ENCODE data around the gene ADGRD2.
"Not testable (repeated sequence)": the region's sequence is repeated elsewhere in the genome, so short reads cannot be mapped to it uniquely, and the experiment has no call there.

The ADGRD2 gene

GRCh38 chr9:124423591-124423990 lies 26.7 kb upstream of the ADGRD2 start:
- no peak overlapping the region for H3K14ac ChIP-seq (ENCODE audit: low read length in 2 of 2)
- no peak overlapping the region for H2BK120ac ChIP-seq (ENCODE audit: low read depth, low read length)
- H3K18ac ChIP-seq (ENCODE audit: low read depth in 1 of 2, low read length in 2 of 2) = no peak overlapping the region
- H2AFZ ChIP-seq (ENCODE audit: low read depth, low read length) = no peak overlapping the region
- H4K91ac ChIP-seq (ENCODE audit: low read length) = no peak overlapping the region
- no peaks in the 10 kb centered on the region for H3K79me1 ChIP-seq (replicated peaks; ENCODE audit: low read length, poor library complexity, severe bottlenecking)
- no peak for DNase-seq
- H3K36me3 ChIP-seq (ENCODE audit: control insufficient read depth in 1 of 2, insufficient read depth in 2 of 2, low read depth in 1 of 2, low read length in 2 of 2) = no peaks in the 10 kb centered on the region
- WGBS = 72% methylated on average over 11 of the region's 11 CpGs
- no peak overlapping the region for H3K9ac ChIP-seq (ENCODE audit: low read length)
- no peak overlapping the region for H2BK5ac ChIP-seq (ENCODE audit: low read depth, low read length, poor library complexity, severe bottlenecking)
- no peak overlapping the region for H3K23ac ChIP-seq (ENCODE audit: low read length in 2 of 2)
- H4K8ac ChIP-seq (ENCODE audit: low read length) = no peak overlapping the region
- H3K27ac ChIP-seq (ENCODE audit: low read length, poor library complexity, severe bottlenecking) = no peak overlapping the region
- no peak overlapping the region for H3K4me3 ChIP-seq (ENCODE audit: insufficient read depth in 1 of 2, low read depth in 1 of 2, low read length in 2 of 2)
- peaks cover 14 to 21% of the 10 kb centered on the region in 2 experiments for H3K27me3 ChIP-seq (ENCODE audit: control insufficient read depth in 1 of 2, insufficient read depth in 1 of 2, low read length in 2 of 2)
- no peak overlapping the region for H3K4me2 ChIP-seq (ENCODE audit: low read length, poor library complexity, severe bottlenecking)
- H2AK5ac ChIP-seq (ENCODE audit: low read length, severe bottlenecking) = no peak overlapping the region
- H3K9me3 ChIP-seq (ENCODE audit: control insufficient read depth, low read length) = no peaks in the 10 kb centered on the region
- no peak overlapping the region for H3K4ac ChIP-seq (ENCODE audit: low read depth in 1 of 2, low read length in 2 of 2)
- H2BK15ac ChIP-seq (ENCODE audit: low read depth, poor library complexity, severe bottlenecking) = no peak overlapping the region
- H3K4me1 ChIP-seq (ENCODE audit: control insufficient read depth, insufficient read depth, low read depth, low read length) = peaks cover 3% of the 10 kb centered on the region
- H2BK12ac ChIP-seq (ENCODE audit: low read length in 2 of 2) = no peak overlapping the region

GRCh38 chr9:124425733-124426132 lies 24.5 kb upstream of the ADGRD2 start:
- not testable (repeated sequence) for H3K36me3 ChIP-seq (ENCODE audit: control insufficient read depth in 1 of 2, insufficient read depth in 2 of 2, low read depth in 1 of 2, low read length in 2 of 2); H3K9ac ChIP-seq (ENCODE audit: low read length); H4K91ac ChIP-seq (ENCODE audit: low read length); H3K14ac ChIP-seq (ENCODE audit: low read length in 2 of 2); H2BK5ac ChIP-seq (ENCODE audit: low read depth, low read length, poor library complexity, severe bottlenecking); H3K4me3 ChIP-seq (ENCODE audit: insufficient read depth in 1 of 2, low read depth in 1 of 2, low read length in 2 of 2); H2BK15ac ChIP-seq (ENCODE audit: low read depth, poor library complexity, severe bottlenecking); H3K4me1 ChIP-seq (ENCODE audit: control insufficient read depth, insufficient read depth, low read depth, low read length); H4K8ac ChIP-seq (ENCODE audit: low read length); H3K9me3 ChIP-seq (ENCODE audit: control insufficient read depth, low read length); H3K27ac ChIP-seq (ENCODE audit: low read length, poor library complexity, severe bottlenecking); H3K23ac ChIP-seq (ENCODE audit: low read length in 2 of 2); H3K18ac ChIP-seq (ENCODE audit: low read depth in 1 of 2, low read length in 2 of 2); H3K79me1 ChIP-seq (replicated peaks; ENCODE audit: low read length, poor library complexity, severe bottlenecking); H3K4ac ChIP-seq (ENCODE audit: low read depth in 1 of 2, low read length in 2 of 2); H2BK120ac ChIP-seq (ENCODE audit: low read depth, low read length); H2AK5ac ChIP-seq (ENCODE audit: low read length, severe bottlenecking); H3K4me2 ChIP-seq (ENCODE audit: low read length, poor library complexity, severe bottlenecking); DNase-seq; H2AFZ ChIP-seq (ENCODE audit: low read depth, low read length); H2BK12ac ChIP-seq (ENCODE audit: low read length in 2 of 2)
- peaks cover 14 to 21% of the 10 kb centered on the region in 2 experiments for H3K27me3 ChIP-seq (ENCODE audit: control insufficient read depth in 1 of 2, insufficient read depth in 1 of 2, low read length in 2 of 2)
- WGBS = 95% methylated on average over 8 of the region's 12 CpGs

GRCh38 chr9:124426361-124426760 lies 23.9 kb upstream of the ADGRD2 start:
- Histone ChIP-seq H3K14ac (ENCODE audit: low read length in 2 of 2) (no peak overlapping the region), H4K91ac (ENCODE audit: low read length) (no peak overlapping the region), H3K4me2 (ENCODE audit: low read length, poor library complexity, severe bottlenecking) (no peak overlapping the region), H2BK15ac (ENCODE audit: low read depth, poor library complexity, severe bottlenecking) (no peak overlapping the region), H3K4me1 (ENCODE audit: control insufficient read depth, insufficient read depth, low read depth, low read length) (no peaks in the 10 kb centered on the region), H3K9ac (ENCODE audit: low read length) (no peak overlapping the region), H3K36me3 (ENCODE audit: control insufficient read depth in 1 of 2, insufficient read depth in 2 of 2, low read depth in 1 of 2, low read length in 2 of 2) (no peaks in the 10 kb centered on the region), H2AFZ (ENCODE audit: low read depth, low read length) (no peak overlapping the region), H4K8ac (ENCODE audit: low read length) (no peak overlapping the region), H2AK5ac (ENCODE audit: low read length, severe bottlenecking) (no peak overlapping the region), H3K4me3 (ENCODE audit: insufficient read depth in 1 of 2, low read depth in 1 of 2, low read length in 2 of 2) (no peak overlapping the region), H3K23ac (ENCODE audit: low read length in 2 of 2) (no peak overlapping the region), H3K9me3 (ENCODE audit: control insufficient read depth, low read length) (no peaks in the 10 kb centered on the region), H3K18ac (ENCODE audit: low read depth in 1 of 2, low read length in 2 of 2) (no peak overlapping the region), H2BK120ac (ENCODE audit: low read depth, low read length) (no peak overlapping the region), H3K27ac (ENCODE audit: low read length, poor library complexity, severe bottlenecking) (no peak overlapping the region), H3K79me1 (replicated peaks; ENCODE audit: low read length, poor library complexity, severe bottlenecking) (no peaks in the 10 kb centered on the region), H3K4ac (ENCODE audit: low read depth in 1 of 2, low read length in 2 of 2) (no peak overlapping the region), H2BK12ac (ENCODE audit: low read length in 2 of 2) (no peak overlapping the region), H3K27me3 (ENCODE audit: control insufficient read depth in 1 of 2, insufficient read depth in 1 of 2, low read length in 2 of 2) (peaks cover 14 to 20% of the 10 kb centered on the region in 2 experiments), H2BK5ac (ENCODE audit: low read depth, low read length, poor library complexity, severe bottlenecking) (no peak overlapping the region)
- no peak for DNase-seq
- 90% methylated on average over 2 of the region's 7 CpGs for WGBS

GRCh38 chr9:124427281-124427680 lies 23.0 kb upstream of the ADGRD2 start:
- Histone ChIP-seq H2AK5ac (ENCODE audit: low read length, severe bottlenecking) (no peak overlapping the region), H3K14ac (ENCODE audit: low read length in 2 of 2) (no peak overlapping the region), H3K27me3 (ENCODE audit: control insufficient read depth in 1 of 2, insufficient read depth in 1 of 2, low read length in 2 of 2) (peaks cover 17 to 19% of the 10 kb centered on the region in 2 experiments), H4K91ac (ENCODE audit: low read length) (no peak overlapping the region), H3K36me3 (ENCODE audit: control insufficient read depth in 1 of 2, insufficient read depth in 2 of 2, low read depth in 1 of 2, low read length in 2 of 2) (no peaks in the 10 kb centered on the region), H2BK5ac (ENCODE audit: low read depth, low read length, poor library complexity, severe bottlenecking) (no peak overlapping the region), H3K4me1 (ENCODE audit: control insufficient read depth, insufficient read depth, low read depth, low read length) (no peaks in the 10 kb centered on the region), H3K4me2 (ENCODE audit: low read length, poor library complexity, severe bottlenecking) (no peak overlapping the region), H3K79me1 (replicated peaks; ENCODE audit: low read length, poor library complexity, severe bottlenecking) (no peaks in the 10 kb centered on the region), H3K4me3 (ENCODE audit: insufficient read depth in 1 of 2, low read depth in 1 of 2, low read length in 2 of 2) (no peak overlapping the region), H2AFZ (ENCODE audit: low read depth, low read length) (no peak overlapping the region), H2BK120ac (ENCODE audit: low read depth, low read length) (no peak overlapping the region), H3K9ac (ENCODE audit: low read length) (no peak overlapping the region), H4K8ac (ENCODE audit: low read length) (no peak overlapping the region), H3K4ac (ENCODE audit: low read depth in 1 of 2, low read length in 2 of 2) (no peak overlapping the region), H3K9me3 (ENCODE audit: control insufficient read depth, low read length) (no peaks in the 10 kb centered on the region), H2BK15ac (ENCODE audit: low read depth, poor library complexity, severe bottlenecking) (no peak overlapping the region), H3K27ac (ENCODE audit: low read length, poor library complexity, severe bottlenecking) (no peak overlapping the region), H3K18ac (ENCODE audit: low read depth in 1 of 2, low read length in 2 of 2) (no peak overlapping the region), H3K23ac (ENCODE audit: low read length in 2 of 2) (no peak overlapping the region), H2BK12ac (ENCODE audit: low read length in 2 of 2) (no peak overlapping the region)
- no peak for DNase-seq
- WGBS = 79% methylated on average over 4 of the region's 4 CpGs

Data from mesenchymal stem cell (in vitro differentiated cells and primary cell).